ENCODE data around the gene INO80D. TPM values are rescaled to one million over a fixed set of nuclear protein-coding genes. Genes with fewer than 3 reads are reported as not detected.

The INO80D gene
- total and polyA plus RNA-seq, 2 of the 13 experiments (the other 11 are each of a cell fraction or from before 2014, with no cell fraction given), result 7.6 to 7.9 TPM

GRCh38 chr2:206084439-206084869 lies 1.5 kb downstream of the INO80D start (continued):
- TF ChIP-seq GTF3A (CRISPR knock-in tag; conservative IDR thresholded peaks at IDR 0.05), result no peak
- TF ChIP-seq NFE2L2 (IDR thresholded peaks at IDR 0.05; ENCODE audit: low read length), result no peak
- no peak for TF ChIP-seq EZH2 (conservative IDR thresholded peaks at IDR 0.05; ENCODE audit: low read depth, low read length)
- TF ChIP-seq PATZ1 (CRISPR knock-in tag; IDR thresholded peaks at IDR 0.05), result no peak; the same call in 1 of the 2 replicates
- no peak for TF ChIP-seq PHF20 (CRISPR knock-in tag; IDR thresholded peaks at IDR 0.05)
- peak; percentile 37 for TF ChIP-seq PHF5A (CRISPR knock-in tag; IDR thresholded peaks at IDR 0.05; ENCODE audit: low read depth, unreplicated experiment)
- TF ChIP-seq SMYD3 (CRISPR knock-in tag; IDR thresholded peaks at IDR 0.05), result 0 out of 2 replicates have a peak, but pooled peaks have one; percentile 43
- TF ChIP-seq PAXIP1 (CRISPR knock-in tag; conservative IDR thresholded peaks at IDR 0.05), result peak; percentile 56
- TF ChIP-seq ZNF432 (CRISPR knock-in tag; IDR thresholded peaks at IDR 0.05; ENCODE audit: borderline replicate concordance), result no peak
- no peak for TF ChIP-seq JUN (CRISPR knock-in tag; IDR thresholded peaks at IDR 0.05)
- no peak for TF ChIP-seq ZNF746 (CRISPR knock-in tag; IDR thresholded peaks at IDR 0.05)
- TF ChIP-seq RORA (CRISPR knock-in tag; IDR thresholded peaks at IDR 0.05), result no peak
- TF ChIP-seq GATA4 (IDR thresholded peaks at IDR 0.05; ENCODE audit: borderline replicate concordance, low read depth), result peak; percentile 61; the same call in 1 of the 2 replicates
- 0 out of 2 replicates have a peak, but pooled peaks have one; percentile 11 for TF ChIP-seq SALL2 (CRISPR knock-in tag; IDR thresholded peaks at IDR 0.05)
- TF ChIP-seq JARID2 (CRISPR knock-in tag; IDR thresholded peaks at IDR 0.05; ENCODE audit: insufficient replicate concordance), result no peak
- TF ChIP-seq WIZ (CRISPR knock-in tag; IDR thresholded peaks at IDR 0.05), result no peak
- no peak for TF ChIP-seq ZNF329 (CRISPR knock-in tag; IDR thresholded peaks at IDR 0.05; ENCODE audit: low read depth)
- TF ChIP-seq HNRNPH1 (optimal IDR thresholded peaks at IDR 0.05; ENCODE audit: low read depth, low read length), result no peak
- TF ChIP-seq FOXA3 (CRISPR knock-in tag; IDR thresholded peaks at IDR 0.05), result no peak
- TF ChIP-seq TFAP4 (IDR thresholded peaks at IDR 0.05; ENCODE audit: borderline replicate concordance, low read depth), result peak; percentile 40; the same call in 1 of the 2 replicates
- no peak for TF ChIP-seq ZNF337 (CRISPR knock-in tag; IDR thresholded peaks at IDR 0.05; ENCODE audit: borderline replicate concordance, low read depth)
- no peak for TF ChIP-seq ZFAT (CRISPR knock-in tag; conservative IDR thresholded peaks at IDR 0.05)
- no peak for TF ChIP-seq MXD4 (CRISPR knock-in tag; IDR thresholded peaks at IDR 0.05)
- TF ChIP-seq CHD2 (IDR thresholded peaks at IDR 0.05; ENCODE audit: low read depth, low read length), result no peak
- TF ChIP-seq ZNF326 (CRISPR knock-in tag; IDR thresholded peaks at IDR 0.05; ENCODE audit: borderline replicate concordance), result no peak

All from HepG2 (cell line).